ENCODE data around the gene ELMOD3. TPM values are rescaled to one million over a fixed set of nuclear protein-coding genes. Genes with fewer than 3 reads are reported as not detected.

ELMOD3 gene
- total and polyA plus RNA-seq, 9 of the 15 experiments (the other 6 are each of a cell fraction or from before 2014, with no cell fraction given), result 2.7 to 18.7 (median 11.6) TPM

DNA sequence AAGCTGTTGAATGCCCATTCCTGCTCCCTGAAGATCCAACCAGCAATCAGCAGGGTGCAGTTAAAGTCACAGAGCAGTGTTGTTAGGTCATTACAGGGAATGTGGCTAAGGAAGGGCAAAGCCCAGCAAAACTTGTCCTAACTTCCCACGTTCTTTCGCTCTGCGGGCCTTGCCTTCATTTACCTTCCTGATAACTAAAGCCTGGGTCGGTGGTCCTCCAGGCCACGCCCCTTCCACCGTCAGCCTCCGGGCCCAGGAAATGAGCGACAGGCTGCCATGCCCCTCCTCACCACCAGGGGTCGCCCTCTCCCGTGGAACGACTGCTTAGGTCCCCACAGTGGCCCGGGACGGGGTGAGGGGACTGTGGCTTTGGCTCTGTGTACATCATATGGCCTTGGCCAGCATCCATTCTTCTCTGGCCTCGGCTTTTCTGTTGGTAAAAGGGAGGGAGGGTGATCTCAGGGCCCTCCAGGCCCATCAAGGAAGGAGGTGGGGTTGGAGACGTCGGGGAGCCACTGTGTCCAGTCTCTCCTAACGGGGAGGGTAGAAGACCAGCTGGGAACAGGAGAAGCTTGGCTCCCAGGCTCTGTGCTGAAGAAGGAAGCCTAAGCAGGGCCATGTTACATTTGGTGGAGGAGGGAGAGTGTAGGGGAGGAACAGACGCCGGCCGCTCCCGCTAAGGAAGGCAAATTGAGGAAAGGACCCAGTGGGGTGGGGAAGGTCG is 66.1 kb downstream of the ELMOD3 start (continued):
- TF ChIP-seq MYC (IDR thresholded peaks at IDR 0.05; ENCODE audit: low read depth, low read length) (peak; percentile 50), MYC (CRISPR knock-in tag; IDR thresholded peaks at IDR 0.05; ENCODE audit: borderline replicate concordance, low read depth) (no peak), RAD21 (CRISPR knock-in tag; conservative IDR thresholded peaks at IDR 0.05 in 1 of 2, IDR thresholded peaks at IDR 0.05 in 1 of 2) (peak; percentile 100), RNF2 (IDR thresholded peaks at IDR 0.05) (no peak), RBFOX2 (IDR thresholded peaks at IDR 0.05; ENCODE audit: low read depth, low read length) (peak; percentile 61), MECOM (CRISPR knock-in tag; IDR thresholded peaks at IDR 0.05) (peak; percentile 39; the same call in 1 of the 2 replicates), MTA1 (IDR thresholded peaks at IDR 0.05; ENCODE audit: borderline replicate concordance) (no peak), KLF10 (CRISPR knock-in tag; IDR thresholded peaks at IDR 0.05) (no peak), SREBF2 (CRISPR knock-in tag; IDR thresholded peaks at IDR 0.05) (no peak), SMARCC2 (IDR thresholded peaks at IDR 0.05; ENCODE audit: low read depth) (no peak), SNIP1 (IDR thresholded peaks at IDR 0.05; ENCODE audit: low read depth) (no peak), SRSF3 (IDR thresholded peaks at IDR 0.05; ENCODE audit: insufficient read depth, low read length) (no peak), TAF7 (tag; IDR thresholded peaks at IDR 0.05) (peak; percentile 74), RFX7 (CRISPR knock-in tag; IDR thresholded peaks at IDR 0.05) (no peak), ZNF77 (CRISPR knock-in tag; IDR thresholded peaks at IDR 0.05) (no peak), ZNF217 (CRISPR knock-in tag; IDR thresholded peaks at IDR 0.05) (no peak)
- TF ChIP-seq, protein P1, sequence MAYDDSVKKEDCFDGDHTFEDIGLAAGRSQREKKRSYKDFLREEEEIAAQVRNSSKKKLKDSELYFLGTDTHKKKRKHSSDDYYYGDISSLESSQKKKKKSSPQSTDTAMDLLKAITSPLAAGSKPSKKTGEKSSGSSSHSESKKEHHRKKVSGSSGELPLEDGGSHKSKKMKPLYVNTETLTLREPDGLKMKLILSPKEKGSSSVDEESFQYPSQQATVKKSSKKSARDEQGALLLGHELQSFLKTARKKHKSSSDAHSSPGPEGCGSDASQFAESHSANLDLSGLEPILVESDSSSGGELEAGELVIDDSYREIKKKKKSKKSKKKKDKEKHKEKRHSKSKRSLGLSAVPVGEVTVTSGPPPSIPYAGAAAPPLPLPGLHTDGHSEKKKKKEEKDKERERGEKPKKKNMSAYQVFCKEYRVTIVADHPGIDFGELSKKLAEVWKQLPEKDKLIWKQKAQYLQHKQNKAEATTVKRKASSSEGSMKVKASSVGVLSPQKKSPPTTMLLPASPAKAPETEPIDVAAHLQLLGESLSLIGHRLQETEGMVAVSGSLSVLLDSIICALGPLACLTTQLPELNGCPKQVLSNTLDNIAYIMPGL (CRISPR knock-in tag; IDR thresholded peaks at IDR 0.05), result peak; percentile 53; the same call in 1 of the 2 replicates
- TF ChIP-seq, protein P2, sequence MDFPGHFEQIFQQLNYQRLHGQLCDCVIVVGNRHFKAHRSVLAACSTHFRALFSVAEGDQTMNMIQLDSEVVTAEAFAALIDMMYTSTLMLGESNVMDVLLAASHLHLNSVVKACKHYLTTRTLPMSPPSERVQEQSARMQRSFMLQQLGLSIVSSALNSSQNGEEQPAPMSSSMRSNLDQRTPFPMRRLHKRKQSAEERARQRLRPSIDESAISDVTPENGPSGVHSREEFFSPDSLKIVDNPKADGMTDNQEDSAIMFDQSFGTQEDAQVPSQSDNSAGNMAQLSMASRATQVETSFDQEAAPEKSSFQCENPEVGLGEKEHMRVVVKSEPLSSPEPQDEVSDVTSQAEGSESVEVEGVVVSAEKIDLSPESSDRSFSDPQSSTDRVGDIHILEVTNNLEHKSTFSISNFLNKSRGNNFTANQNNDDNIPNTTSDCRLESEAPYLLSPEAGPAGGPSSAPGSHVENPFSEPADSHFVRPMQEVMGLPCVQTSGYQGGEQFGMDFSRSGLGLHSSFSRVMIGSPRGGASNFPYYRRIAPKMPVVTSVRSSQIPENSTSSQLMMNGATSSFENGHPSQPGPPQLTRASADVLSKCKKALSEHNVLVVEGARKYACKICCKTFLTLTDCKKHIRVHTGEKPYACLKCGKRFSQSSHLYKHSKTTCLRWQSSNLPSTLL (IDR thresholded peaks at IDR 0.05), result no peak
- TF ChIP-seq, protein P3, sequence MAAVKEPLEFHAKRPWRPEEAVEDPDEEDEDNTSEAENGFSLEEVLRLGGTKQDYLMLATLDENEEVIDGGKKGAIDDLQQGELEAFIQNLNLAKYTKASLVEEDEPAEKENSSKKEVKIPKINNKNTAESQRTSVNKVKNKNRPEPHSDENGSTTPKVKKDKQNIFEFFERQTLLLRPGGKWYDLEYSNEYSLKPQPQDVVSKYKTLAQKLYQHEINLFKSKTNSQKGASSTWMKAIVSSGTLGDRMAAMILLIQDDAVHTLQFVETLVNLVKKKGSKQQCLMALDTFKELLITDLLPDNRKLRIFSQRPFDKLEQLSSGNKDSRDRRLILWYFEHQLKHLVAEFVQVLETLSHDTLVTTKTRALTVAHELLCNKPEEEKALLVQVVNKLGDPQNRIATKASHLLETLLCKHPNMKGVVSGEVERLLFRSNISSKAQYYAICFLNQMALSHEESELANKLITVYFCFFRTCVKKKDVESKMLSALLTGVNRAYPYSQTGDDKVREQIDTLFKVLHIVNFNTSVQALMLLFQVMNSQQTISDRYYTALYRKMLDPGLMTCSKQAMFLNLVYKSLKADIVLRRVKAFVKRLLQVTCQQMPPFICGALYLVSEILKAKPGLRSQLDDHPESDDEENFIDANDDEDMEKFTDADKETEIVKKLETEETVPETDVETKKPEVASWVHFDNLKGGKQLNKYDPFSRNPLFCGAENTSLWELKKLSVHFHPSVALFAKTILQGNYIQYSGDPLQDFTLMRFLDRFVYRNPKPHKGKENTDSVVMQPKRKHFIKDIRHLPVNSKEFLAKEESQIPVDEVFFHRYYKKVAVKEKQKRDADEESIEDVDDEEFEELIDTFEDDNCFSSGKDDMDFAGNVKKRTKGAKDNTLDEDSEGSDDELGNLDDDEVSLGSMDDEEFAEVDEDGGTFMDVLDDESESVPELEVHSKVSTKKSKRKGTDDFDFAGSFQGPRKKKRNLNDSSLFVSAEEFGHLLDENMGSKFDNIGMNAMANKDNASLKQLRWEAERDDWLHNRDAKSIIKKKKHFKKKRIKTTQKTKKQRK (IDR thresholded peaks at IDR 0.05; ENCODE audit: borderline replicate concordance, low read depth, low read length), result no peak
- TF ChIP-seq, protein P4, sequence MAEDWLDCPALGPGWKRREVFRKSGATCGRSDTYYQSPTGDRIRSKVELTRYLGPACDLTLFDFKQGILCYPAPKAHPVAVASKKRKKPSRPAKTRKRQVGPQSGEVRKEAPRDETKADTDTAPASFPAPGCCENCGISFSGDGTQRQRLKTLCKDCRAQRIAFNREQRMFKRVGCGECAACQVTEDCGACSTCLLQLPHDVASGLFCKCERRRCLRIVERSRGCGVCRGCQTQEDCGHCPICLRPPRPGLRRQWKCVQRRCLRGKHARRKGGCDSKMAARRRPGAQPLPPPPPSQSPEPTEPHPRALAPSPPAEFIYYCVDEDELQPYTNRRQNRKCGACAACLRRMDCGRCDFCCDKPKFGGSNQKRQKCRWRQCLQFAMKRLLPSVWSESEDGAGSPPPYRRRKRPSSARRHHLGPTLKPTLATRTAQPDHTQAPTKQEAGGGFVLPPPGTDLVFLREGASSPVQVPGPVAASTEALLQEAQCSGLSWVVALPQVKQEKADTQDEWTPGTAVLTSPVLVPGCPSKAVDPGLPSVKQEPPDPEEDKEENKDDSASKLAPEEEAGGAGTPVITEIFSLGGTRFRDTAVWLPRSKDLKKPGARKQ (CRISPR knock-in tag; IDR thresholded peaks at IDR 0.05), result no peak

Data from K562 (cell line).